Endothelial cell of umbilical vein (primary cell): ENCODE measurements around the gene TRAPPC11.

Source experiments
- CTCF ChIP-seq, 2 donors: IDR thresholded peaks; 1 replicate in 1 of 2; 2 replicates in 1 of 2; pipeline ENCODE4 v1.5.1; 2011; ENCODE audit warnings: low read length in 2 of 2, mild to moderate bottlenecking in 2 of 2, moderate library complexity in 2 of 2, control low read depth in 1 of 2, inconsistent platforms in 1 of 2, low read depth in 1 of 2; ENCODE audit not compliant: insufficient read depth in 1 of 2; ENCODE audit errors: extremely low read depth in 1 of 2
- EZH2 ChIP-seq: IDR thresholded peaks from 2 replicates; pipeline ENCODE4 v1.6.1; 2012; ENCODE audit warnings: borderline replicate concordance, low read depth, mild to moderate bottlenecking, moderate library complexity, low read length, inconsistent platforms; ENCODE audit not compliant: severe bottlenecking
- JUN ChIP-seq: IDR thresholded peaks from 2 replicates; pipeline ENCODE4 v1.6.1; 2011; ENCODE audit warnings: borderline replicate concordance, low read depth; ENCODE audit not compliant: insufficient read length, insufficient read depth
- MAX ChIP-seq: IDR thresholded peaks from 2 replicates; pipeline ENCODE4 v1.6.1; 2011; ENCODE audit not compliant: insufficient read depth, insufficient read length
- POLR2A ChIP-seq: IDR thresholded peaks from 2 replicates; pipeline ENCODE4 v1.6.1; 2012; ENCODE audit warnings: low read depth, mild to moderate bottlenecking, control low read depth, low read length
- POLR2AphosphoS5 ChIP-seq: IDR thresholded peaks from 2 replicates; pipeline ENCODE4 v1.6.1; 2012; ENCODE audit warnings: low read depth, mild to moderate bottlenecking, control low read depth, low read length, moderate library complexity; ENCODE audit not compliant: insufficient read depth

- TF ChIP-seq CTCF (IDR thresholded peaks at IDR 0.05; ENCODE audit: extremely low read depth in 1 of 2, insufficient read depth in 1 of 2, low read depth in 1 of 2, low read length in 2 of 2) = no peak
- no peak for TF ChIP-seq EZH2
- no peak for TF ChIP-seq MAX
- TF ChIP-seq JUN = no peak
- TF ChIP-seq POLR2AphosphoS5 = no peak
- TF ChIP-seq POLR2A = no peak
Measured at GRCh38 chr4:183729430-183730328, 70.6 kb downstream of the TRAPPC11 start.
